MM.1S (cell line): ENCODE measurements around the gene TWF2.

Experiments used
- DNase-seq: peaks from one replicate; pipeline ENCODE4 v3.0.0-alpha.2; 2015
- H2AFZ ChIP-seq: fragments of 300-600 bp; sonication (generic); 2 replicates; pipeline ENCODE4 v1.6.0; 2016; ENCODE audit warnings: antibody characterized with exemption, low read length
- H3F3A ChIP-seq: fragments of 300-600 bp; sonication (generic); 2 replicates; pipeline ENCODE4 v1.6.1; 2016; ENCODE audit warnings: mild to moderate bottlenecking, antibody characterized with exemption, low read length, moderate library complexity, mixed read lengths; ENCODE audit not compliant: insufficient read depth
- H3K27ac ChIP-seq: fragments of 300-600 bp; sonication (generic); 2 replicates; pipeline ENCODE4 v1.5.1; 2016; ENCODE audit warnings: mild to moderate bottlenecking, low read length
- H3K27me3 ChIP-seq: fragments of 300-600 bp; sonication (generic); replicated peaks from 2 replicates; pipeline ENCODE4 v1.6.0; 2016; ENCODE audit warnings: low read length; ENCODE audit not compliant: insufficient read depth
- H3K36me3 ChIP-seq: fragments of 300-600 bp; sonication (generic); replicated peaks from 2 replicates; pipeline ENCODE4 v1.6.1; 2016; ENCODE audit warnings: mild to moderate bottlenecking, low read length, mixed read lengths; ENCODE audit not compliant: insufficient read depth
- H3K4me1 ChIP-seq: fragments of 300-600 bp; sonication (generic); 2 replicates; pipeline ENCODE4 v1.6.1; 2016; ENCODE audit warnings: low read length, mixed read lengths
- H3K4me2 ChIP-seq: fragments of 300-600 bp; sonication (generic); 2 replicates; pipeline ENCODE4 v1.6.0; 2016; ENCODE audit warnings: low read depth, low read length
- H3K4me3 ChIP-seq: fragments of 300-600 bp; sonication (generic); 2 replicates; pipeline ENCODE4 v1.5.1; 2016; ENCODE audit warnings: low read length, mixed read lengths
- H3K79me2 ChIP-seq: fragments of 300-600 bp; sonication (generic); 2 replicates; pipeline ENCODE4 v1.6.1; 2016; ENCODE audit warnings: mixed run types, low read length, mixed read lengths
- H3K9ac ChIP-seq: fragments of 300-600 bp; sonication (generic); 2 replicates; pipeline ENCODE4 v1.6.1; 2016; ENCODE audit warnings: low read length, mixed read lengths
- H3K9me2 ChIP-seq: fragments of 300-600 bp; sonication (generic); replicated peaks from 2 replicates; pipeline ENCODE4 v1.6.1; 2016; ENCODE audit warnings: mild to moderate bottlenecking, low read length, mixed read lengths; ENCODE audit not compliant: insufficient read depth
- H3K9me3 ChIP-seq: fragments of 300-600 bp; sonication (generic); replicated peaks from 2 replicates; pipeline ENCODE4 v1.6.1; 2016; ENCODE audit warnings: mild to moderate bottlenecking, low read length, mixed read lengths; ENCODE audit not compliant: insufficient read depth
- H4K20me1 ChIP-seq: fragments of 300-600 bp; sonication (generic); 2 replicates; pipeline ENCODE4 v1.6.1; 2016; ENCODE audit warnings: mild to moderate bottlenecking, low read length, moderate library complexity, mixed read lengths; ENCODE audit not compliant: insufficient read depth
- CTCF ChIP-seq: fragments of 300-600 bp; sonication (generic); IDR thresholded peaks from 2 replicates; pipeline ENCODE4 v1.5.1; 2016; ENCODE audit warnings: antibody characterized with exemption, low read length, mixed read lengths
- EZH2 ChIP-seq: fragments of 300-600 bp; sonication (generic); optimal IDR thresholded peaks from 2 replicates; pipeline ENCODE3; 2017; ENCODE audit warnings: low read depth, mild to moderate bottlenecking, antibody characterized with exemption, low read length, mixed read lengths
- EZH2phosphoT487 ChIP-seq: fragments of 300-600 bp; sonication (generic); IDR thresholded peaks from 2 replicates; pipeline ENCODE4 v1.6.1; 2018; ENCODE audit warnings: antibody characterized with exemption, low read length

The TWF2 gene

GRCh38 chr3:52256159-52256558, 17.2 kb upstream of the TWF2 start:
- H3K9me3 ChIP-seq, result no peaks in the 10 kb centered on the region
- H3K27ac ChIP-seq, result no peak overlapping the region
- no peaks in the 10 kb centered on the region for H3K27me3 ChIP-seq
- peaks cover 27% of the 10 kb centered on the region for H3K36me3 ChIP-seq
- peaks cover 64% of the 10 kb centered on the region for H3K79me2 ChIP-seq
- peak; percentile 2 for DNase-seq
- H3K4me2 ChIP-seq, result no peak overlapping the region
- no peak for TF ChIP-seq EZH2phosphoT487
- TF ChIP-seq CTCF, result no peak
- no peak for TF ChIP-seq EZH2
- H3F3A ChIP-seq, result peaks cover 23% of the 10 kb centered on the region
- peaks cover 51% of the 10 kb centered on the region for H3K4me1 ChIP-seq
- H2AFZ ChIP-seq, result no peak overlapping the region
- H3K9me2 ChIP-seq, result no peaks in the 10 kb centered on the region
- no peak overlapping the region for H3K9ac ChIP-seq
- H4K20me1 ChIP-seq, result no peaks in the 10 kb centered on the region
- no peak overlapping the region for H3K4me3 ChIP-seq

GRCh38 chr3:52254608-52255007, 15.7 kb upstream of the TWF2 start:
- Histone ChIP-seq H3K9me3 (no peaks in the 10 kb centered on the region), H3K27ac (peak overlapping the region; percentile 95; the same call in 1 of the 2 replicates), H4K20me1 (no peaks in the 10 kb centered on the region), H3K27me3 (no peaks in the 10 kb centered on the region), H3K4me2 (0 out of 2 replicates have a peak overlapping the region, but pooled peaks have one; percentile 42), H3K79me2 (peaks cover 51% of the 10 kb centered on the region), H2AFZ (no peak overlapping the region), H3K9ac (no peak overlapping the region), H3K36me3 (peaks cover 22% of the 10 kb centered on the region), H3F3A (peaks cover 30% of the 10 kb centered on the region), H3K9me2 (no peaks in the 10 kb centered on the region), H3K4me1 (peaks cover 48% of the 10 kb centered on the region), H3K4me3 (no peak overlapping the region)
- TF ChIP-seq EZH2, result no peak
- TF ChIP-seq EZH2phosphoT487, result no peak
- TF ChIP-seq CTCF, result no peak
- DNase-seq, result peak; percentile 5

GRCh38 chr3:52253314-52254304, 14.7 kb upstream of the TWF2 start:
- H3K36me3 ChIP-seq, result peaks cover 18% of the 10 kb centered on the region
- no peaks in the 10 kb centered on the region for H3K9me2 ChIP-seq
- H3F3A ChIP-seq, result peaks cover 30% of the 10 kb centered on the region
- no peaks in the 10 kb centered on the region for H3K27me3 ChIP-seq
- H3K9me3 ChIP-seq, result no peaks in the 10 kb centered on the region
- H3K9ac ChIP-seq, result peak overlapping the region; percentile 60
- no peaks in the 10 kb centered on the region for H4K20me1 ChIP-seq
- H3K79me2 ChIP-seq, result peaks cover 41% of the 10 kb centered on the region
- peak overlapping the region; percentile 46 for H3K4me2 ChIP-seq
- TF ChIP-seq EZH2phosphoT487 (no peak), EZH2 (no peak)
- H2AFZ ChIP-seq, result no peak overlapping the region
- DNase-seq, result peak; percentile 85
- peaks cover 39% of the 10 kb centered on the region for H3K4me1 ChIP-seq
- H3K4me3 ChIP-seq, result no peak overlapping the region
- H3K27ac ChIP-seq, result peak overlapping the region; percentile 95

GRCh38 chr3:52250122-52250521, 11.2 kb upstream of the TWF2 start:
- H3K79me2 ChIP-seq, result peaks cover 7% of the 10 kb centered on the region; the same call in 1 of the 2 replicates
- no peak overlapping the region for H3K4me3 ChIP-seq
- no peak overlapping the region for H3K9ac ChIP-seq
- H3K4me2 ChIP-seq, result no peak overlapping the region
- H3K27ac ChIP-seq, result no peak overlapping the region
- no peak overlapping the region for H2AFZ ChIP-seq
- no peaks in the 10 kb centered on the region for H3K27me3 ChIP-seq
- no peaks in the 10 kb centered on the region for H3K36me3 ChIP-seq
- H3K4me1 ChIP-seq, result peaks cover 26% of the 10 kb centered on the region
- H4K20me1 ChIP-seq, result no peaks in the 10 kb centered on the region
- no peaks in the 10 kb centered on the region for H3K9me3 ChIP-seq
- no peak for TF ChIP-seq CTCF
- TF ChIP-seq EZH2phosphoT487, result no peak
- TF ChIP-seq EZH2, result no peak
- no peaks in the 10 kb centered on the region for H3K9me2 ChIP-seq
- peak; percentile 1 for DNase-seq
- H3F3A ChIP-seq, result peaks cover 31% of the 10 kb centered on the region
